ENCODE results near the gene GINS1. TPM values are rescaled to one million over a fixed set of nuclear protein-coding genes. Genes with fewer than 3 reads are reported as not detected.

GINS1 gene
- total RNA-seq, 1 experiment from 2014 or later, result 36.0 TPM

- ATAC-seq (no peak), DNase-seq (ENCODE audit: low read depth, low spot score) (no peak)
- TF ChIP-seq REST (IDR thresholded peaks at IDR 0.05; ENCODE audit: insufficient read depth in 1 of 2, low read depth in 2 of 2, low read length in 1 of 2) (no peak), SIN3A (IDR thresholded peaks at IDR 0.05; ENCODE audit: borderline replicate concordance, insufficient read depth, low read depth, low read length) (no peak), POLR2AphosphoS5 (IDR thresholded peaks at IDR 0.05; ENCODE audit: low read depth, low read length) (no peak), TCF7L2 (IDR thresholded peaks at IDR 0.05; ENCODE audit: low read depth, low read length) (no peak)
- POLR2A ChIA-PET, result no interaction called here
- BruUV-seq (replicated peaks), result no TSS peak
- no peaks in the 10 kb centered on the region for H3K9me3 ChIP-seq (ENCODE audit: control insufficient read depth, insufficient read depth, low read depth, low read length)
- CTCF ChIA-PET, result no interaction called here
- no peaks in the 10 kb centered on the region for H3K27me3 ChIP-seq (ENCODE audit: control insufficient read depth, insufficient read depth, low read length)
- no peak overlapping the region for H3K4me3 ChIP-seq (ENCODE audit: low read depth in 2 of 2, low read length in 2 of 2)
- in situ Hi-C loops (cut with HindIII; ENCODE audit: low pct_unique_long_range_greater_than_20kb, low sequenced_read_pairs), result no loop called here
- H3K36me3 ChIP-seq (ENCODE audit: control insufficient read depth, insufficient read depth, low read length), result peaks cover 3% of the 10 kb centered on the region; the same call in 1 of the 2 replicates
- intact Hi-C loops (cut with micrococcal nuclease; ENCODE audit: unreplicated experiment), result no loop called here
- peaks cover 7% of the 10 kb centered on the region for H3K4me1 ChIP-seq (ENCODE audit: control insufficient read depth, insufficient read depth, low read length)
- no peak overlapping the region for H3K27ac ChIP-seq (ENCODE audit: low read length)
Observed at GRCh38 chr20:25493137-25493536, 85.7 kb downstream of the GINS1 start.

- ChIA-PET CTCF (no interaction called here), POLR2A (no interaction called here)
- Histone ChIP-seq H3K27me3 (ENCODE audit: control insufficient read depth, insufficient read depth, low read length) (no peaks in the 10 kb centered on the region), H3K9me3 (ENCODE audit: control insufficient read depth, insufficient read depth, low read depth, low read length) (no peaks in the 10 kb centered on the region), H3K27ac (ENCODE audit: low read length) (no peak overlapping the region), H3K36me3 (ENCODE audit: control insufficient read depth, insufficient read depth, low read length) (peaks cover 3% of the 10 kb centered on the region; the same call in 1 of the 2 replicates), H3K4me3 (ENCODE audit: low read depth in 2 of 2, low read length in 2 of 2) (no peak overlapping the region), H3K4me1 (ENCODE audit: control insufficient read depth, insufficient read depth, low read length) (peaks cover 7% of the 10 kb centered on the region)
- ATAC-seq, result no peak
- TF ChIP-seq CTCF (IDR thresholded peaks at IDR 0.05) (no peak), TCF7L2 (IDR thresholded peaks at IDR 0.05; ENCODE audit: low read depth, low read length) (no peak)
- BruUV-seq (replicated peaks), result no TSS peak
- in situ Hi-C loops (cut with HindIII; ENCODE audit: low pct_unique_long_range_greater_than_20kb, low sequenced_read_pairs) (no loop called here), intact Hi-C loops (cut with micrococcal nuclease; ENCODE audit: unreplicated experiment) (no loop called here)
- no peak for DNase-seq (ENCODE audit: low read depth, low spot score)
Observed at GRCh38 chr20:25493748-25494505, 86.5 kb downstream of the GINS1 start.

GRCh38 chr20:25494506-25495188 is 87.2 kb downstream of the GINS1 start:
- TF ChIP-seq CTCF (IDR thresholded peaks at IDR 0.05) (no peak), TCF7L2 (IDR thresholded peaks at IDR 0.05; ENCODE audit: low read depth, low read length) (no peak)
- H3K4me3 ChIP-seq (ENCODE audit: low read depth in 2 of 2, low read length in 2 of 2), result no peak overlapping the region
- in situ Hi-C loops (cut with HindIII; ENCODE audit: low pct_unique_long_range_greater_than_20kb, low sequenced_read_pairs) (no loop called here), intact Hi-C loops (cut with micrococcal nuclease; ENCODE audit: unreplicated experiment) (no loop called here)
- CTCF ChIA-PET, result no interaction called here
- no peaks in the 10 kb centered on the region for H3K27me3 ChIP-seq (ENCODE audit: control insufficient read depth, insufficient read depth, low read length)
- ATAC-seq, result peak; percentile 2; the same call in 1 of the 2 replicates
- peaks cover 7% of the 10 kb centered on the region for H3K4me1 ChIP-seq (ENCODE audit: control insufficient read depth, insufficient read depth, low read length)
- DNase-seq (ENCODE audit: low read depth, low spot score), result no peak
- no TSS peak for BruUV-seq (replicated peaks)
- H3K36me3 ChIP-seq (ENCODE audit: control insufficient read depth, insufficient read depth, low read length), result peaks cover 3% of the 10 kb centered on the region; the same call in 1 of the 2 replicates
- POLR2A ChIA-PET, result no interaction called here
- no peaks in the 10 kb centered on the region for H3K9me3 ChIP-seq (ENCODE audit: control insufficient read depth, insufficient read depth, low read depth, low read length)
- H3K27ac ChIP-seq (ENCODE audit: low read length), result no peak overlapping the region

Measured in Panc1 (cell line).